HepG2 (cell line): ENCODE data around the gene ZNF37A. TPM values are rescaled to one million over a fixed set of nuclear protein-coding genes. Genes with fewer than 3 reads are reported as not detected.
A peak's percentile ranks its signal among the peaks of the same experiment; 100 is the strongest.

Experiments used
- HCFC1 ChIP-seq: fragments of 150-350 bp; IDR thresholded peaks from 2 replicates; pipeline ENCODE4 v1.6.1; 2014; ENCODE audit warnings: low read depth, low read length
- HINFP ChIP-seq: sonication (generic); formaldehyde crosslinking; IDR thresholded peaks from 2 replicates; pipeline ENCODE4 v1.4.0; 2020; ENCODE audit warnings: low read depth, mild to moderate bottlenecking, missing genetic modification reagents
- HOXA9 ChIP-seq: sonication (generic); formaldehyde crosslinking; IDR thresholded peaks from 2 replicates; pipeline ENCODE4 v1.8.1; 2022; ENCODE audit warnings: missing genetic modification reagents, mild to moderate bottlenecking, moderate library complexity, borderline replicate concordance
- KDM3A ChIP-seq: IDR thresholded peaks from 2 replicates; pipeline ENCODE4 v1.6.1; 2018; ENCODE audit warnings: low read depth, missing compliant biosample characterization
- SIN3A ChIP-seq: IDR thresholded peaks from 2 replicates; pipeline ENCODE4 v1.6.1; 2011; ENCODE audit warnings: low read depth, mild to moderate bottlenecking, control low read depth, low read length, borderline replicate concordance
- TEF ChIP-seq: sonication (generic); formaldehyde crosslinking; IDR thresholded peaks from 2 replicates; pipeline ENCODE4 v1.5.0; 2020; ENCODE audit warnings: missing genetic modification reagents
- TFDP2 ChIP-seq: sonication (generic); formaldehyde crosslinking; IDR thresholded peaks from 2 replicates; pipeline ENCODE4 v1.4.0; 2020; ENCODE audit warnings: missing genetic modification reagents
- THAP7 ChIP-seq: sonication (generic); formaldehyde crosslinking; IDR thresholded peaks from 2 replicates; pipeline ENCODE4 v1.8.1; 2023; ENCODE audit warnings: mild to moderate bottlenecking, missing genetic modification reagents
- TMF1 ChIP-seq: sonication (generic); formaldehyde crosslinking; IDR thresholded peaks from 2 replicates; pipeline ENCODE4 v1.8.1; 2022; ENCODE audit warnings: low read depth, missing genetic modification reagents
- TRAFD1 ChIP-seq: sonication (generic); formaldehyde crosslinking; IDR thresholded peaks from 2 replicates; pipeline ENCODE4 v1.5.1; 2020; ENCODE audit warnings: missing genetic modification reagents, mild to moderate bottlenecking, borderline replicate concordance
- YEATS4 ChIP-seq: sonication (generic); formaldehyde crosslinking; IDR thresholded peaks from 2 replicates; pipeline ENCODE4 v1.4.0; 2020; ENCODE audit warnings: missing genetic modification reagents, borderline replicate concordance
- ZKSCAN5 ChIP-seq: sonication (generic); formaldehyde crosslinking; IDR thresholded peaks from 2 replicates; pipeline ENCODE4 v1.5.1; 2020; ENCODE audit warnings: mild to moderate bottlenecking, missing genetic modification reagents
- ZNF101 ChIP-seq: sonication (generic); formaldehyde crosslinking; IDR thresholded peaks from 2 replicates; pipeline ENCODE4 v1.4.0; 2020; ENCODE audit warnings: mild to moderate bottlenecking, low read depth, missing genetic modification reagents, borderline replicate concordance
- ZNF235 ChIP-seq: sonication (generic); formaldehyde crosslinking; IDR thresholded peaks from 2 replicates; pipeline ENCODE4 v1.8.1; 2023; ENCODE audit warnings: mild to moderate bottlenecking, missing genetic modification reagents, borderline replicate concordance
- ZNF501 ChIP-seq: sonication (generic); formaldehyde crosslinking; IDR thresholded peaks from 2 replicates; pipeline ENCODE4 v1.5.1; 2020; ENCODE audit warnings: mild to moderate bottlenecking, moderate library complexity, missing genetic modification reagents
- ZNF563 ChIP-seq: sonication (generic); formaldehyde crosslinking; IDR thresholded peaks from 2 replicates; pipeline ENCODE4 v1.8.0; 2022; ENCODE audit warnings: mild to moderate bottlenecking, moderate library complexity, missing genetic modification reagents
- ZNF615 ChIP-seq: sonication (generic); formaldehyde crosslinking; IDR thresholded peaks from 2 replicates; pipeline ENCODE4 v1.5.0; 2020; ENCODE audit warnings: mild to moderate bottlenecking, missing genetic modification reagents, borderline replicate concordance
- ZNF749 ChIP-seq: sonication (generic); formaldehyde crosslinking; IDR thresholded peaks from 2 replicates; pipeline ENCODE4 v1.8.0; 2022; ENCODE audit warnings: mild to moderate bottlenecking, missing genetic modification reagents, moderate library complexity, borderline replicate concordance
- polyA plus RNA-seq, 8 experiments: library from polyadenylated mRNA; depleted of rRNA in 3 of 8; stranded (reverse) in 7 of 8; unstranded in 1 of 8; fragments of >200 nt; fragmentation: Illumina TruSeq in 4 of 8; extraction: Trizol in 4 of 8; gene quantifications; 2 replicates each; pipeline versions ENCODE4 v1.2.1 to v1.2.3, GENCODE V29; 2011 to 2016; ENCODE audit warnings: low read depth in 4 of 8, missing spikeins in 1 of 8, mixed read lengths in 1 of 8; ENCODE audit not compliant: insufficient read depth in 1 of 8
- total RNA-seq, 5 experiments: library from RNA; depleted of rRNA; stranded (reverse); fragments of >200 nt; fragmentation: Illumina TruSeq; extraction: Trizol; gene quantifications; 2 replicates each; pipeline ENCODE4 v1.2.3, GENCODE V29; 2016; ENCODE audit warnings: low read depth in 1 of 5
- TF ChIP-seq, protein P1 (sequence below): sonication (generic); formaldehyde crosslinking; IDR thresholded peaks from 2 replicates; pipeline ENCODE4 v1.9.0; 2022; ENCODE audit warnings: low read depth, missing genetic modification reagents
- TF ChIP-seq, protein P2 (sequence below): IDR thresholded peaks from 2 replicates; pipeline ENCODE4 v1.6.1; 2016; ENCODE audit warnings: low read depth, borderline replicate concordance

ZNF37A gene
- total and polyA plus RNA-seq, 2 of the 13 experiments (the other 11 are each of a cell fraction or from before 2014, with no cell fraction given) = 8.0 to 12.6 TPM

GRCh38 chr10:38094158-38094926 is at the start of gene ZNF37A (continued):
- no peak for TF ChIP-seq TRAFD1 (CRISPR knock-in tag)
- TF ChIP-seq THAP7 = no peak
- TF ChIP-seq, protein P1, sequence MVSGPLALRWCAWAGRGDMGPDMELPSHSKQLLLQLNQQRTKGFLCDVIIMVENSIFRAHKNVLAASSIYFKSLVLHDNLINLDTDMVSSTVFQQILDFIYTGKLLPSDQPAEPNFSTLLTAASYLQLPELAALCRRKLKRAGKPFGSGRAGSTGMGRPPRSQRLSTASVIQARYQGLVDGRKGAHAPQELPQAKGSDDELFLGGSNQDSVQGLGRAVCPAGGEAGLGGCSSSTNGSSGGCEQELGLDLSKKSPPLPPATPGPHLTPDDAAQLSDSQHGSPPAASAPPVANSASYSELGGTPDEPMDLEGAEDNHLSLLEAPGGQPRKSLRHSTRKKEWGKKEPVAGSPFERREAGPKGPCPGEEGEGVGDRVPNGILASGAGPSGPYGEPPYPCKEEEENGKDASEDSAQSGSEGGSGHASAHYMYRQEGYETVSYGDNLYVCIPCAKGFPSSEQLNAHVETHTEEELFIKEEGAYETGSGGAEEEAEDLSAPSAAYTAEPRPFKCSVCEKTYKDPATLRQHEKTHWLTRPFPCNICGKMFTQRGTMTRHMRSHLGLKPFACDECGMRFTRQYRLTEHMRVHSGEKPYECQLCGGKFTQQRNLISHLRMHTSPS = no peak
- TF ChIP-seq, protein P2, sequence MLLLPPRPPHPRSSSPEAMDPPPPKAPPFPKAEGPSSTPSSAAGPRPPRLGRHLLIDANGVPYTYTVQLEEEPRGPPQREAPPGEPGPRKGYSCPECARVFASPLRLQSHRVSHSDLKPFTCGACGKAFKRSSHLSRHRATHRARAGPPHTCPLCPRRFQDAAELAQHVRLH (CRISPR knock-in tag) = no peak
- TF ChIP-seq ZNF563 (CRISPR knock-in tag) = no peak
- TF ChIP-seq ZNF101 (CRISPR knock-in tag) = no peak
- TF ChIP-seq ZNF615 = no peak
- TF ChIP-seq ZNF749 (CRISPR knock-in tag) = 0 out of 2 replicates have a peak, but pooled peaks have one; percentile 50
- no peak; the same call in 1 of the 2 replicates for TF ChIP-seq TMF1 (CRISPR knock-in tag)
- TF ChIP-seq HOXA9 = no peak
- no peak for TF ChIP-seq ZNF235 (CRISPR knock-in tag)
- peak; percentile 70; the same call in 1 of the 2 replicates for TF ChIP-seq ZNF501 (CRISPR knock-in tag)
- TF ChIP-seq TFDP2 (CRISPR knock-in tag) = no peak
- TF ChIP-seq YEATS4 (CRISPR knock-in tag) = peak; percentile 67; the same call in 1 of the 2 replicates
- TF ChIP-seq HCFC1 = peak; percentile 94
- TF ChIP-seq KDM3A (CRISPR knock-in tag) = 0 out of 2 replicates have a peak, but pooled peaks have one; percentile 42
- no peak for TF ChIP-seq TEF
- peak; percentile 69; the same call in 1 of the 2 replicates for TF ChIP-seq SIN3A
- TF ChIP-seq HINFP = peak; percentile 25; the same call in 1 of the 2 replicates
- TF ChIP-seq ZKSCAN5 (CRISPR knock-in tag) = no peak
